HG02943 (cell line): ENCODE results near the gene PIK3R3.

Source experiments
- ATAC-seq: cut with Tn5 transposase; IDR thresholded peaks from one replicate; pipeline ENCODE4 v1.9.1; 2021; ENCODE audit warnings: mild to moderate bottlenecking, low read depth, moderate library complexity; ENCODE audit not compliant: unreplicated experiment

Gene PIK3R3

DNA sequence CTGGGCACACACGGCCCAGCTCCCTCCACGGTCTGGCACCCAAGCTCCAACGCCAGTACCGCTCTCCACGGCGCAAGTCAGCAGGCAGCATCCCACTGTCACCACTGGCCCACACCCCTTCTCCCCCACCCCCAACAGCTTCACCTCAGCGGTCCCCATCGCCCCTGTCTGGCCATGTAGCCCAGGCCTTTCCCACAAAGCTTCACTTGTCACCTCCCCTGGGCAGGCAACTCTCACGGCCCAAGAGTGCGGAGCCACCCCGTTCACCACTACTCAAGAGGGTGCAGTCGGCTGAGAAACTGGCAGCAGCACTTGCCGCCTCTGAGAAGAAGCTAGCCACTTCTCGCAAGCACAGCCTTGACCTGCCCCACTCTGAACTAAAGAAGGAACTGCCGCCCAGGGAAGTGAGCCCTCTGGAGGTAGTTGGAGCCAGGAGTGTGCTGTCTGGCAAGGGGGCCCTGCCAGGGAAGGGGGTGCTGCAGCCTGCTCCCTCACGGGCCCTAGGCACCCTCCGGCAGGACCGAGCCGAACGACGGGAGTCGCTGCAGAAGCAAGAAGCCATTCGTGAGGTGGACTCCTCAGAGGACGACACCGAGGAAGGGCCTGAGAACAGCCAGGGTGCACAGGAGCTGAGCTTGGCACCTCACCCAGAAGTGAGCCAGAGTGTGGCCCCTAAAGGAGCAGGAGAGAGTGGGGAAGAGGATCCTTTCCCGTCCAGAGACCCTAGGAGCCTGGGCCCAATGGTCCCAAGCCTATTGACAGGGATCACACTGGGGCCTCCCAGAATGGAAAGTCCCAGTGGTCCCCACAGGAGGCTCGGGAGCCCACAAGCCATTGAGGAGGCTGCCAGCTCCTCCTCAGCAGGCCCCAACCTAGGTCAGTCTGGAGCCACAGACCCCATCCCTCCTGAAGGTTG is 97.6 kb downstream of the PIK3R3 start:
- ATAC-seq: no peak

DNA sequence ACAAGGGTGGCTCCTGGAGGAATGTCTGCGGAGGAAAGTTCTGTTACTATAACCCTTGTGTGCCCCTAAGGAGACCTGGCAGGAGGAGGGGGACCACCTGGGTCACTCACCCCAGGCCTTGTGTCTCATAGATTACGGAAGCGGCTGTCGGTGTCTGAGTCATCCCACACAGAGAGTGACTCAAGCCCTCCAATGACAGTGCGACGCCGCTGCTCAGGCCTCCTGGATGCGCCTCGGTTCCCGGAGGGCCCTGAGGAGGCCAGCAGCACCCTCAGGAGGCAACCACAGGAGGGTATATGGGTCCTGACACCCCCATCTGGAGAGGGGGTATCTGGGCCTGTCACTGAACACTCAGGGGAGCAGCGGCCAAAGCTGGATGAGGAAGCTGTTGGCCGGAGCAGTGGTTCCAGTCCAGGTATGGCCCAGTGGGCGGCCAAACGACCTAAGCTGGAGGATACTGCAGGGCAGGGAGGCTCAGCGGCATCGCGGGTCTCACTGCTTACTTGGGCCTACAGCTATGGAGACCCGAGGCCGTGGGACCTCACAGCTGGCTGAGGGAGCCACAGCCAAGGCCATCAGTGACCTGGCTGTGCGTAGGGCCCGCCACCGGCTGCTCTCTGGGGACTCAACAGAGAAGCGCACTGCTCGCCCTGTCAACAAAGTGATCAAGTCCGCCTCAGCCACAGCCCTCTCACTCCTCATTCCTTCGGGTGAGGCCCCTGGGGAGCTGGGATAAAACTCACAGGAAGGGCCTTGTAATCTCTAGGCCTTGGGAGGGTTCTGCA is 101.4 kb downstream of the PIK3R3 start:
- no peak for ATAC-seq

- no peak for ATAC-seq
These were observed 102.2 kb downstream of the PIK3R3 start for GRCh38 chr1:46030074-46030870.

GRCh38 chr1:46027788-46028573 is 104.4 kb downstream of the PIK3R3 start:
- ATAC-seq: no peak

- ATAC-seq: no peak
These were observed 105.9 kb downstream of the PIK3R3 start for GRCh38 chr1:46026531-46026930.

DNA sequence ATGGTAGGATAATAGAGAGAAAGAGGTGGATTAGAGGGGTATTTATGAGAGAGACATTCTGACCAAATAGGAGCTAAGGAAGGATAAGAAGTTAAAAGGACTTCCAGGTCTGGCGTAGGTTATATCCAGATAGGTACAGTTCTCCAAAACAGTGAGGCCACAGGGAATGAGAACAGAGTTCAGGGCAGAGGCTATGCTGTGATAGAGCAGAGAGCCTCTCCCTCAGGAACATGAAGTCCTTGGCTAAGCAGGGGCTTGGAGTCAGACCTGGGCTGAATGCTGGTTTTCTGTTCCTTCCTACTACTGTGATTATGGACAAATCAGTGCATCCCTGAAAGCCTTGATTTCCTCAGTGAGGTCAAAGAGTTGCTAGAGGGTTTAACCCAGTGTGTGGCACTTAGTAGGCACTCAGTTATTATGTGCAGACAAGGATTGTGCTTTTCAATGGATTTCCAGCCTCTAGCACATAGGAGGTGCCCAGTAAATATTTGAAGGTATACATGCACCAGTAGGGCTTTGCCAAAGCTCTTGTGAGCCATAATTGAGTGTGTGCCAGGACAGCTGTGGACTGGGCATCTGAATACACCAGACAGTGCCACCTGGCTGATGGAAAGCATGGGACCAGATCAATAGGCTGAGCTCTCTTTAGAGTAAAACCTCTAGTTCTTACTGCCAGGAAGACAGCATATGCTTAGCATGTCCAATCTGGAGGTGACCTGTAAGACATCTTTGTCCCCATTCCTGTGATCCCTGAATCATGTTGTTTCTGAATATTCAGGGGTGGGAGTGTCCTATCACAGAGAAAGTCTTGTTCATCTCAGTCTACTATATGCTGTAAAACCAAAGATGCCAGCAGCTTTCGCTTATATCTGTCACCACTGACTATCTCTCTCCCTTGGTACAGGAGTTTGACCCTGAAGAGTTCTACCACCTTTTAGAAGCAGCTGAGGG is 111.1 kb downstream of the PIK3R3 start:
- no peak for ATAC-seq

GRCh38 chr1:46020010-46020409 is 112.4 kb downstream of the PIK3R3 start:
- ATAC-seq: no peak

DNA sequence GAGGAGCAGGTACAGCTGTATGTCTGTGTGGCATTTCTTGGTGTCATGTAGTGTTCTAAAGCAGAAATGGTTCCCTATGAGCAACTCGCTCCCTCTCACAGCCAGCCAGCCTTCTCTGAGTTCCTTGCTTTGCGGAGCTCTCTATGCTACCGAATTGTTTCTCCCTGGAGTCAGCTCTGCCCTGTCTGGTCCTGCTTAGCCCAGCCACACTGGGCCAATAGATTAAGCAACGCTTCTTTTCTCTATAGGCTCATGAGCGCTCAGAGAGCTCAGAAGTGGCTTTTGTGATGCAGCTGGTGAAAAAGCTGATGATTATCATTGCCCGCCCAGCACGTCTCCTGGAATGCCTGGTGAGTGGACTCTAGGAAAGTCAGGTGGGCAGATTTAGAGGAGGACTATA is 113.1 kb downstream of the PIK3R3 start:
- ATAC-seq: no peak

- no peak for ATAC-seq
These were observed 114.4 kb downstream of the PIK3R3 start for GRCh38 chr1:46017876-46018503.

DNA sequence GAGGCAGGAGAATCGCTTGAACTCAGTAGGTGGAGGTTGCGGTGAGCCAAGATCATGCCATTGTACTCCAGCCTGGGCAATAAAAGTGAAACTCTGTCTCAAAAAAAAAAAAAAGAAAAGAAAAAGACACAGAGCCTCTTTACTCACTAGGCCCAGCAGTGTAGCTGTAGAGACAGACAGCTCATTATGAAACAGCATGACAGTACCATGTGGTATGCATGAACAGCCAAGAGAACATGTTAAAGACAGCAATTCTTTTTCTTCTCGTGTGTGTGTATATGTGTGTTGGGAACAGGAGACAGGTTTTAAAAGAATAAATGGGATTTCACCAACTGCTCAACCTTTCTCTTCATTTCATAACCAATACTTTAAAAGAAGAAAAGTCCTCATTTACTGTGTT is 118.8 kb downstream of the PIK3R3 start:
- no peak for ATAC-seq

DNA sequence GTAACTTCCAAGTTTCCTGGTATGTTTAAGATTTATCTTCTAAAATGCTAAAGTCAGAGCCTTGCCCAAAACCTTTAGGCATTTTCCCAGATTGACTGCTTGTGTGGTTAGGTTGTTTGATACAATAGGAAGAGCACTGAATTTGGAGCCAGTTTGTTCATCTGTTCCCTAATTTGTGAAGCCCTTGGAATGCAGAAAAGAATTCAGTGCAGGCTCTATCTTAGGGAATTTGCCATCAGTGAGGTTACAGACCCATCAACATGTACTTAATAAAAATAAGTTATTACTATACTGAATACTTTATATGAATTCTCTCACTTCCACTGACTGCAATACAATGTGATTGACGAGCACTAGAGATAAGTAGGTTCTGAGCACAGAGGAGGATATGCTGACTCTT is 120.2 kb downstream of the PIK3R3 start:
- ATAC-seq: no peak

- ATAC-seq: no peak
These were observed 121.2 kb downstream of the PIK3R3 start for GRCh38 chr1:46011121-46011695.

- ATAC-seq: no peak
These were observed 121.8 kb downstream of the PIK3R3 start for GRCh38 chr1:46010611-46011010.

DNA sequence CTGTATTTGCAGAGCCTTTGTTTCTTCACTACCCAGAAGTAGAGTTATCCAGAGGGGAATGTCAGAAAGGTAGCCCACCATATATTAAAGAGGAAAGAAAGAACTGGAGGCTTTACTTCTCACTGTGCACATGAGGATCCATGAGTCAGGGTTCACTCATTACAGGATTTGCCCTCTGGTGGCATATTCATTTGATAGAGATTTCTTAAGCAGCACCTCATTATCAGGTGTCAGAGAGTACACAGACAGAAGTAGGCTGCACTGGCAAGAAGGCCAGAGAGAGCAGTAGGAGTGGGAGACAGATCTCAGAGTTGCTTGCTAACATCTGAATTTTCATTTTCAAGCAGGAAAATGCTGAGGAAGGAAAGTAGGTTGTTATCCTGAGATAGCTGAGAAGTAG is 123.8 kb downstream of the PIK3R3 start:
- ATAC-seq: no peak

DNA sequence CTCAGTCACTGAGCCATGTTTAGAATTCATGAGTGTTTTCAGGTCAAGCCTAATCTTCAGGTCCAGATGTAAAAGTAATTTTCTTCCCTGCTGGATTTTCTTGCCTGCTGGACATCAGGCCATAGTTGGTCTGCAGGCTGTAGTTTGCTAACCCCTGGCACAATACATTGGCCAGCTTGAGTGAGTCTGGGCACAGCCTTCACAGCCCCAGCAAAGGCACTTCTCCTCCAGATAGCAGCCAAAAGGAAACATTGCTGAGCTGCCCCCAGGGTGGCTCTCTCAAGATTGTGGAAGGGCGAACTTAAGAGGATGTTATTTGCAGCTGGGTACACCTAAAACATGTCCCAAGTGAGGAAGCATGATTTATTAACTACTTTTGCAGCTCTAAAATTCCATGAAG is 126.8 kb downstream of the PIK3R3 start:
- no peak for ATAC-seq

DNA sequence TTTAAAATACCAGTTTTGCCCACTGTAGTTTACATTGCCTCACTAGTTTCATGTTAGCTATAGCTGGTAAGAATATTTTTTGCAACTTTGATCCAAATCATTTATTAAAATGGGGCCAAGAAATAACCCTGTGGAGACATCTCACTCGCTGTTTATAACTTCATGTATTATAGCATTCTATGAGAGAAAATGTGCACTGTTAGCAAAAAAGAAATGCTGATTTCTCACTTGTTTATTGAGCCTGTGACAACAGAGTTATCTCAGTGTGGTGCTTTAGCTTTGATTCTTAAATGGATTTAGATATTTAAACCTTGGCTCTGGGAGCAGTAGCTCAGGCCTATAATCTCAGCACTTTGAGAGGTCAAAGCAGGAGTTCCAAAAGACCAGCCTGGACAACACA is 127.9 kb downstream of the PIK3R3 start:
- ATAC-seq: no peak

DNA sequence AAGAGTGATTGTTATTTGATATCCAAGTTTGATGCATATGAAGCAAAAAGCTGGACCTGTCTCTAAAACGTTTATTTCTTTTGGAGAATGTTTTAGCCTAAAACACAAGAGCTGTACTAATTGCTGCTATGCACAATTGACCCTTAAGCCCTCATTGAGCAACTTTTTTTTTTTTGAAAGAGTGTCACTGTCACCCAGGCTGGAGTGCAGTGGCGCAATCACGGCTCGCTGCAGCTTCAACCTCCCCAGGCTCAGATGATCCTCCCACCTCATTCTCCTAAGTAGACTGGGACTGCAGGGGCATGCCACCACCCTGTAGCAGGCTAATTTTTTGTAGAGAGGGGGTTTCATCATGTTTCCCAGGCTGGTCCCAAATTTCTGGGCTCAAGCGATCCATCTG is 129.1 kb downstream of the PIK3R3 start:
- no peak for ATAC-seq

DNA sequence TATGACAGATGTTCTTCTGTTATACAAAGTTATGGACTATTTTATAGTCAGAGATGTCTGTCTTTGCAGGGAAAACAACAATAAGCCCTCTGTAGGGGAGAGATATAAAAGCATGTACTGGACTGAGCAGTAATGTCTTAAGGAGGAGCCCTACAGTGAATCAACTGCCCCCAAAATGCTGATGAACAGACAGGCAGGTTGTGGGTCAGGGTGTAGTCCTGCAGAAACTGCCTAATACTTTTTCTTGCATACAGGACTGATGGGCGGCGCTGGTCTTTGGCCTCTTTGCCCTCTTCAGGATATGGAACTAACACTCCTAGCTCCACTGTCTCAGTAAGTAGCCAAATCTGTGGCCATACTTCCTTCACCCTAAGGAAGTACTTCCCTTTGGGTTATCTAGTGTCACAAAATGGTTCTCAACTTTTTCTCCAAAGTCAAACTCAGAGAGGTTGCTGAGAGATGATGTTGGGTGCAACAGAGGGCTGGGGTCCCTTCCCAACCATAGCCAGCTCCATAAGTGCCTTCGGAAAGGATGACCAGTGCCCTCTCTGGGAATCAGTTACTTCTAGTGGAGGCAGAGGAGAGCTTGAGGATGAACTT is 129.8 kb downstream of the PIK3R3 start:
- ATAC-seq: no peak
